Natural killer cell treated with Interleukin-12 subunit alpha and Interleukin-12 subunit beta and Interleukin-15 and Interleukin-18, amount 100 ng/mL, for 72 hours (primary cell): ENCODE data around the gene TMEM117. TPM values are rescaled to one million over a fixed set of nuclear protein-coding genes. Genes with fewer than 3 reads are reported as not detected.
A peak's percentile ranks its signal among the peaks of the same experiment; 100 is the strongest.

Experiments
- ATAC-seq, 2 donors: fragments of 150-1000 bp; cut with Tn5 transposase in 1 of 2; sonication (Bioruptor Pico), chemical (Tn5 transposase) in 1 of 2; 2 replicates each; pipeline ENCODE4 v1.10.0; 2021
- DNase-seq: peaks from one replicate; pipeline ENCODE4 v3.0.0; 2022; ENCODE audit warnings: low spot score
- H3K27ac Mint-ChIP-seq, 2 donors: 1 replicate in 1 of 2; 2 replicates in 1 of 2; pipeline ENCODE4 v1.8.0; 2022; ENCODE audit warnings: mixed read lengths in 2 of 2, mild to moderate bottlenecking in 1 of 2, moderate library complexity in 1 of 2
- H3K27me3 Mint-ChIP-seq, 2 donors: 1 replicate in 1 of 2; 2 replicates in 1 of 2; pipeline ENCODE4 v1.8.0; 2022; ENCODE audit warnings: mixed read lengths in 2 of 2
- H3K36me3 Mint-ChIP-seq: one replicate; pipeline ENCODE4 v1.8.0; 2022; ENCODE audit warnings: mixed read lengths
- H3K4me1 Mint-ChIP-seq, 2 donors: 1 replicate in 1 of 2; 2 replicates in 1 of 2; pipeline ENCODE4 v1.8.0; 2022; ENCODE audit warnings: low read depth in 2 of 2, mixed read lengths in 2 of 2, mild to moderate bottlenecking in 1 of 2
- H3K4me3 Mint-ChIP-seq: one replicate; pipeline ENCODE4 v1.8.0; 2022; ENCODE audit warnings: mixed read lengths
- H3K9me3 Mint-ChIP-seq: 2 replicates; pipeline ENCODE4 v1.8.0; 2022; ENCODE audit warnings: mixed read lengths
- total RNA-seq, 2 donors: library from RNA; stranded (reverse); gene quantifications; one replicate each; pipeline ENCODE4 v1.2.3, GENCODE V29; 2022

TMEM117 gene
- total RNA-seq, 2 donors from 2014 or later = 2.4 to 5.0 TPM

DNA sequence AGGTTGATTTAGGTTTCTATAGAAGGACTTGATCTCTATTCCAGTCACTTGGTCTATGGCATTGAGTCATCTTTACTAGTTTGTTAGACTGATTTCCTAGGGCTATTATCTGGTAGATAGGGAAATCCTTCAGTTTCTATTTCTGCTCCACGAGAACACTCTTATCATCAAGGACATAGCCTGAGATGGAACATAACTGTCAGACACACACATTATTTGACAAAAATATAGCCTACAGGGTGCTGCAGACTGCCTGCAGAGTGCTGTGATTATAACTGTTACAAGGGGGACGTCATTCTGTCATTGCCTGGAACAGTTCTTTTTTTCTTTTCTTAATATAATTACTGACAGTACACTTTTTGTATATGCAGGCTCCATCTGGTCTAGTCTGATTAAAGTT is 82.0 kb downstream of the TMEM117 start:
- no peaks in the 10 kb centered on the region for H3K9me3 Mint-ChIP-seq
- no peak for ATAC-seq

DNA sequence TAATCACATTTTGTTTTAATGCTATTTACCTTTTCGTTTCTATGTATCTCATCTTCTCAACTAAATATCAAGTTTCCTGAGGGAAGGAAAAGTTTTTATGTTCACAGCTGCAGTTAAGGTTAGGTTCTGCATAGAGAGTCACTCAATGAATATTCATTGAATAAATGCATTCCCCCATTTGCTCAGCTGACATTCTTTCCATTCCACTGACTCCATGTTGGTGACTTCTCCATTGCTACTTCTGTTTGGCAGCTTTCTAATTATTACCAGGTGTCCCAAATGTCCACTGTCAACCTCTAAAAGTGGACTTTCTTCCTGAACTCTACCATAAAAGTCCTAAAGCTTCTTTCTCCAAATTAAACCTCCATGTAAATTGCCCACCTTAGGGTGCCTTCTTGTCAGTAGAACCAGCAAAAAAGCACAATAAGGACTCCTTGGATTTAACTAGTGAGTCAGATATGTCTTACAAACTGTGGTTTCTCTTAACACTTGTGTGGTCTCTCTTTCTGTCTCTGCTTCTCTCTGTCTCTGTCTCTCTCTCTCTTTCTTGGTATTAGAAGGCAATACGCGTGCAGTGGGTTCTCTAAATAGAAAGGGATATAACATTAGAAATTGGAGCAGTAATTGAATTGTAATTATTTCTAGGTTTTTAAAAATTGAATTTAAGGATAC is 85.9 kb downstream of the TMEM117 start:
- DNase-seq (no peak), ATAC-seq (peak in 1 of 2 donors; percentile 51)
- Mint-ChIP-seq H3K4me3 (no peak overlapping the region), H3K9me3 (no peaks in the 10 kb centered on the region), H3K27me3 (no peaks in the 10 kb centered on the region), H3K4me1 (peaks cover 4 to 6% of the 10 kb centered on the region in 2 donors), H3K27ac (no peak overlapping the region), H3K36me3 (no peaks in the 10 kb centered on the region)

More for the DNA sequence above, 82.0 kb downstream of the TMEM117 start:
- peaks cover 4 to 6% of the 10 kb centered on the region in 2 donors for H3K4me1 Mint-ChIP-seq
- no peak overlapping the region for H3K4me3 Mint-ChIP-seq
- no peaks in the 10 kb centered on the region for H3K27me3 Mint-ChIP-seq
- no peak for DNase-seq
- no peak overlapping the region for H3K27ac Mint-ChIP-seq
- no peaks in the 10 kb centered on the region for H3K36me3 Mint-ChIP-seq

DNA sequence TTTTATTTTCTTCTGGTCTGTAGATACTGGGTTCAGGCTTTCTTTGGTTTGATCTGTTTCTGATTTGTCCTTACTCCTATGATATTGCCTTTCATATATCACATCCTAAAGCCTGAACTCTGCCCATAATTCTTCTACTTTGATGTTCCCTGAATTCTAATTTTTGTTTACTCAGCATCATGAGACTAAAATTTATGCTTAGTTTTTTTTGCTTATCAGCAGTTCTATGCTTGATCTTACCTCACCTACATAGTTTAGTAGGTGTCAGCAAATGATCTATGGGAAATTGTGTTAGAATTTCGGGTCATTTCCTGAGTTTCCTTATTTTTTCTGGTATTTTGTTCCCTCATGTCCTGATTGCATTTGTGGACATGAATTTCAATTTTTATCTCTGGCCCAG is 94.2 kb downstream of the TMEM117 start:
- DNase-seq (no peak), ATAC-seq (no peak)
- Mint-ChIP-seq H3K4me1 (no peaks in the 10 kb centered on the region), H3K36me3 (peaks cover 18% of the 10 kb centered on the region), H3K27me3 (no peaks in the 10 kb centered on the region), H3K4me3 (no peak overlapping the region), H3K9me3 (peaks cover 10% of the 10 kb centered on the region), H3K27ac (no peak overlapping the region)

DNA sequence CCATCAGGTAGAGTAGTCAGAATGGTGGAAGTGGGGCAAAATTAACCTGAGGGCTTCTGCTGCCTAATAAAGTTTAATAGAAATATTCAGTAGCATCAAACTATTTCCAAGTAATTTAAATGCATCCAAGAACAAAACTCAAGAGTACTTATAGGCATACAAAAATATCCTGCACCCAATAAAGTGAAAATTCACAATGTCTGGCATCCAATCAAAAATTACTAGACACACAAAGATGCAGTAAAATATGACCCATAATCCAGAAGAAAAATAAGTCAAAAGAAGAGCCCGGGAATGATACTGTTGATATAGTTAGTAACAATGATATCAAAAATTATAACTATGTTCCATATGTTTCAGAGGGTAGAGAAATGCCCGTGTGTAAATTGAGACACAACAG is 95.3 kb downstream of the TMEM117 start:
- H3K9me3 Mint-ChIP-seq = peaks cover 10% of the 10 kb centered on the region
- DNase-seq (no peak), ATAC-seq (no peak)
- no peaks in the 10 kb centered on the region for H3K4me1 Mint-ChIP-seq
- peaks cover 18% of the 10 kb centered on the region for H3K36me3 Mint-ChIP-seq
- no peak overlapping the region for H3K4me3 Mint-ChIP-seq
- H3K27ac Mint-ChIP-seq = no peak overlapping the region
- no peaks in the 10 kb centered on the region for H3K27me3 Mint-ChIP-seq

DNA sequence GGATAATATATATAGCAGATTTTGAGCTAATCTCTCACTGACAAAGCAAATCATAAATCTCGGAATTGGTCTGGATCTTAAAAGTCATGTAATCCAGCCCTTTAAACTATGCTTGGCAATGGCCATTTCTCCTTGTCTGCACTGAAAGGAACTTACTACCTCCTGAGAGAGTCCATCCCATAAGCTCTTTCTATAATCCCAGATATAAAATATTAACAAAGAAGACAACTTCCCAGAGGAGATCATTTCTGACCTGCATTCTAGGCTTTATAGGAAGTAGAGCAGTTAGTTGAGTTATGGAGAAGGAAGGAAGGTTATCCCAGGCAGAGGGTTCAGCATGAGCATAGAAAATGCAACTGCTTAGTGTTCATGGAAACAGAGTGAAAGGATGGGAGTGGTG is 99.7 kb downstream of the TMEM117 start:
- Mint-ChIP-seq H3K27me3 (no peaks in the 10 kb centered on the region), H3K9me3 (peaks cover 4% of the 10 kb centered on the region), H3K4me1 (no peaks in the 10 kb centered on the region), H3K36me3 (peaks cover 11% of the 10 kb centered on the region), H3K4me3 (no peak overlapping the region), H3K27ac (no peak overlapping the region)
- ATAC-seq (no peak), DNase-seq (no peak)

DNA sequence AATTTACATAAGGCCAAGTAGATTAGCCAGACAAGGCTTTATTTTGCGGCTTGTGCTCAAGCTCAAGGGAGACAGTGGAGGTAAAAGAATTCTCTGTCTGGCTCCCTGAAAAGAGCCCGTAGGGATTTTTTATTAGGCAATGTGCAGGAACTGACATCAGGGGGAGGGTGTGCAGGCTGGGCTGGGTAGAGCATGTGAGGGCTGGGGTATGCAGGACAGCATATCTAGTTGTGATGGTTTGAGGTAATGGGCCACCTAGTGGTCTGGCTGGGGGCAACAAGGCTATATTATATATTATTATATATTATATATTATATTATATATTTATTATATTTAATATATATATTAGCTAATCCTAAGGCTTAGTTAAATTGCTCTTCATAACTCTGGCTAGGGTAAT is 102.1 kb downstream of the TMEM117 start:
- DNase-seq (no peak), ATAC-seq (no peak)
- Mint-ChIP-seq H3K27ac (no peak overlapping the region), H3K4me3 (no peak overlapping the region), H3K27me3 (no peaks in the 10 kb centered on the region), H3K4me1 (no peaks in the 10 kb centered on the region), H3K9me3 (no peaks in the 10 kb centered on the region), H3K36me3 (no peaks in the 10 kb centered on the region)

DNA sequence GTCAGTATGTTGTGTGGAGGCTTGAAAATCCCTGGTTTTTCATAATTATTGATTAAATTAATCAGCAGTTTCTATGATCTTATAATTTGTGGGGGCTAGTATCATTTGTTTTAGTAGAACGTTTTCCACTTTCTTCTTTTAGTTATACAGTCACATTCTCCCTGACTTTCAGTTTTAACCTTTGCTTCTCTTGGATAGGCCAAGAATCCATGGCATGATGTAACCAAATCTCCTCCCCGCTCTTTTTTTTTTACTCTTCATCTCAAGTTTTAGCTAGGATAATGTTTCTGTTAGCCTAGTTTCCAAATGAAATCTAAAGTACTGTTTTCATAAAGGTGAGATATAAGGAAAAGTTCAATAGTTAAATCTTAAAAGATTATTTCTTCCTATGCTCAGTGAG is 106.5 kb downstream of the TMEM117 start:
- Mint-ChIP-seq H3K4me3 (no peak overlapping the region), H3K27me3 (no peaks in the 10 kb centered on the region), H3K4me1 (no peaks in the 10 kb centered on the region), H3K36me3 (no peaks in the 10 kb centered on the region), H3K27ac (no peak overlapping the region), H3K9me3 (no peaks in the 10 kb centered on the region)
- ATAC-seq (no peak), DNase-seq (no peak)

DNA sequence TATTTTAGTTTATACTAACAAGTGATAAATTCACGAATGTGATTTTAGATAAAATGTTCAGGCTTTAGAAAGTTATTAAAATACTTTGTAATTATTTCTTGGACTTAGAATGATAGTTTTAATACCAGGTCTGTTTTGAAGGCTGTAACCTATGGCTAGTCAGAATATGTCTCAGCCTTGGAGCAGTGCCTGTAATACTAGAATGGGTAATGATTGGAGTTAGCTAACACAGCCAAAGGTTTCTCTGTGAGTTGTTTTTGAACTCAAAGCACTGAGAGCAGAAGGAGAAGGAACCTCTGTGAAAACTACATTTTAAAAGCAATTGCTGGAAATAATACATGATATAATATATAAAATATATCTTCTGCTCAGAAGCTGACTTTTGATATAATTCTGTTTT is 110.1 kb downstream of the TMEM117 start:
- H3K9me3 Mint-ChIP-seq = no peaks in the 10 kb centered on the region
- no peak for DNase-seq
- no peak for ATAC-seq
- H3K27me3 Mint-ChIP-seq = no peaks in the 10 kb centered on the region
- no peaks in the 10 kb centered on the region for H3K4me1 Mint-ChIP-seq
- no peak overlapping the region for H3K4me3 Mint-ChIP-seq
- H3K27ac Mint-ChIP-seq = no peak overlapping the region
- peaks cover 6% of the 10 kb centered on the region for H3K36me3 Mint-ChIP-seq

DNA sequence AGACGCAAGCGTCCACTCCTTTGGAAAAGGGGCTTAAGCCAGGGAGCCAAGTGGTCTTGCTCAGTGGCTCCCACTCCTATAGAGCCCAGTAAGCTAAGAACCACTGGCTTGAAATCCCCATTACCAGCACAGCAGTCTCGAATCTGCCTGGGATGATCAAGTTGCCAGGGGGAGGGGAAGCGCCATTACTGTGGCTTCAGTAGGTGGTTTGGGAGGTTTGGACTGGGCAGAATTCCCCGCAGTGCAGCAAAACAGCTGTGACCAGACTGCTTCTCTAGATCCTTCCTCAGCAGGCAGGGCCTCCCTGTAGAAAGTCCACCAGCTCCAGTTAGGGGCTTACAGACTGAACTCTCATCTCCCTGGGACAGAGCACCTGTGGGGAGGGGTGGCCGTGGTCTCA is 115.4 kb downstream of the TMEM117 start:
- H3K27me3 Mint-ChIP-seq = no peaks in the 10 kb centered on the region
- H3K4me3 Mint-ChIP-seq = no peak overlapping the region
- ATAC-seq (no peak), DNase-seq (no peak)
- peaks cover 0 to 7% of the 10 kb centered on the region in 2 donors for H3K4me1 Mint-ChIP-seq
- no peak overlapping the region for H3K27ac Mint-ChIP-seq
- peaks cover 6% of the 10 kb centered on the region for H3K9me3 Mint-ChIP-seq
- peaks cover 13% of the 10 kb centered on the region for H3K36me3 Mint-ChIP-seq

DNA sequence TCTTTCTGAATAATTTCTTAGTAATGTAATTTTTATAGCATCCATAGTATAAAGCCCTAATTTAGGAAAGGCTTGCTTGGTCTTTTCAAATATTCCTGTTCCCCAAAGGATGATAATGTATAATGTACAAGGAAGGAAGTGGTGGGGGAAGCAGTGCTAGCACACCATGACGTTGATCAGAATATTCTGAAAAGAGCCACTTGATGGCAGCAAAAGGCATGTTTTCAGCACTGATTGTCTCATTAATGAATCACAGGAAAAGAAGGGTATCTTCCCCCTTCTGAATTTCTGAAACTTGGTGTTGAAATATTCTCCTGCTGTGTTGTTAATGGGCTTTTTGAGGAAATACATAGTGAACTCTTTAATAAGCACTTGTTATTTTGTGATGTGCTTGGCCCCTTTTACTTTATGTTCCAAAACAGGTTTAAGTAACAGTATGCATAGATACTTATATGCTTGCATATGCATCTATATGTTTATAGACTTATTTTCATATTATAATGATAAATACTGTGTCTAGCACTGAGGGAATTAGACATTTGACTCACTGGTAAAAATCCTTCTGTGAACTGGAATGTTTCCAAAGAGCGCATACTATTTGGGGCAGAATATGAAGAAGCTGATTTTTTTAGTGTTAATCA is 122.0 kb downstream of the TMEM117 start:
- no peaks in the 10 kb centered on the region for H3K36me3 Mint-ChIP-seq
- no peak for ATAC-seq
- H3K27ac Mint-ChIP-seq = no peak overlapping the region
- no peaks in the 10 kb centered on the region for H3K27me3 Mint-ChIP-seq
- DNase-seq = no peak
- H3K9me3 Mint-ChIP-seq = no peaks in the 10 kb centered on the region
- no peak overlapping the region for H3K4me3 Mint-ChIP-seq
- peaks cover 2 to 7% of the 10 kb centered on the region in 2 donors for H3K4me1 Mint-ChIP-seq

DNA sequence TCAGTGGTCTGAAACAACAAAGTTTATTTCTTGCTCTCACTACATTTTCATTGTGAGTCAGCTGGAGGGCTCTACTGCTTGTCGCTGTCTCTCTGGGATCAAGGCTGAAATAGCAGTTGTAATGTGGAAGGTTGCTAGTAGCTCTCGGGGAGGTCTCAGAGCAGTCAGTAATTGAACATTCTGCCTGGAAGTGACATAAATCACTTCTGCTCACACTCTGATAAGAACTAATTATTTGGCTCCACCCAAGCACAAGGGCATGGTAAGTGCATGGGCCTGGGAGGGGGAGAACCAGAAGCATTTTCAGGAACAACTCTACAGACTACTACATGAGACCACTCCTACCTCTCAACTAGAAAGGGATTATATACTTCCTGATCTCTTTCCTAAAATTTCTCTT is 128.2 kb downstream of the TMEM117 start:
- H3K4me3 Mint-ChIP-seq = no peak overlapping the region
- H3K27ac Mint-ChIP-seq = no peak overlapping the region
- no peaks in the 10 kb centered on the region for H3K9me3 Mint-ChIP-seq
- H3K27me3 Mint-ChIP-seq = no peaks in the 10 kb centered on the region
- H3K4me1 Mint-ChIP-seq = no peaks in the 10 kb centered on the region
- no peaks in the 10 kb centered on the region for H3K36me3 Mint-ChIP-seq
- ATAC-seq (no peak), DNase-seq (no peak)

DNA sequence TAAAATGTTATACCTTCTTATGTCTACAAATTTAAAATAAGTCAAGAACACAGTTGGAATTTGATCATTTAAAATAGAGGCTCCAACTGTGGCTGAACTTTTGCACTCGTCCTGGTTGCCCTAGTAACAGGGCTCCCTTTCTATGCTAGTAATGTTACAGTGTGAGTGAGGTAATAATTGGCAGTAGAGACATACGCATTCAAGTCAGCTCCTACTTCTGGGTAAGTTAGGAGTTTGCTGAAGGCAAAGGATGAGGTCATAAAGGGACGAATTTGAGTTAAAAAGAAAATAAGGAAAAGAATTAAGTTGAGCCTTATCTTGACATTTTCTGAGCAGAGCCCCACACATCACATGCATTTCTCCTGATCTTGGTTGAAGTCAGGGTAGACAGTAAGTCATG is 129.1 kb downstream of the TMEM117 start:
- Mint-ChIP-seq H3K4me3 (no peak overlapping the region), H3K36me3 (no peaks in the 10 kb centered on the region), H3K27ac (no peak overlapping the region), H3K9me3 (peaks cover 4% of the 10 kb centered on the region), H3K4me1 (no peaks in the 10 kb centered on the region), H3K27me3 (no peaks in the 10 kb centered on the region)
- no peak for ATAC-seq
- no peak for DNase-seq

DNA sequence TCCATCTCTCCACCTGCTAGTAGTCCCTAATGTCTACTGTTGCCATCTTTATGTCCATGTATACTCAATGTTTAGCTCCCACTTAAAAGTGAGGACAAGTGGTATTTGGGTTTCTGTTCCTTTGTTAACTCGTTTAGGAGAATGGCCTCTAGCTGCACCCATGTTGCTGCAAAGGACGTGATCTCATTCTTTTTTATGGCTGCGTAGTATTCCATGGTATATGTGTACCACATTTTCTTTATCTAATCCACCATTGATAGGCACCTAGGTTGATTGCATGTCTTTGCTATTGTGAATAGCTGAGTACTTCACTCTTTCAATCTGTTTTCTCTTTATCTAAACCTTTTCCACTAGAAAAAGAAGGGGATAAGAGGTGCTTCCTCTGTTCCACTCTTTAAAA is 130.0 kb downstream of the TMEM117 start:
- peaks cover 4% of the 10 kb centered on the region for H3K9me3 Mint-ChIP-seq
- no peak for DNase-seq
- ATAC-seq = no peak
- no peaks in the 10 kb centered on the region for H3K36me3 Mint-ChIP-seq
- H3K27ac Mint-ChIP-seq = no peak overlapping the region
- no peaks in the 10 kb centered on the region for H3K27me3 Mint-ChIP-seq
- H3K4me1 Mint-ChIP-seq = no peaks in the 10 kb centered on the region
- no peak overlapping the region for H3K4me3 Mint-ChIP-seq

DNA sequence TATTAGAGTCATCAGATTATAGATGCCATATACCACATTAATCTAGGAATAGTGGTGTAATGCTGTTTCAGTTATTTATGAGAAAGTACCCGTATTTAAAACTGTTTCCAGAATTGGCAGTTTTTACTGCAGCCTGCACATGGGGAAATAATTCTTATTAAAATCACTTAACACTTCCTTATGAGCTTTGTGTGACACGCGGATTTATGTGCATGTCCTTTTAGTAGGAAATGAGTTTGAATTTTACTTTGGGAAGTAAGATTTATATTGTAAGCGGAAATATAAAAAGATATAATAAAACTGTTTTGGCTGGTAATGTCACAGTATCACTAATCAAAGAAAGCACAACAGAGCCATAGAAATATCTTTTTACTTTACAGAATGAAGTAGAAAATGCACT is 132.9 kb downstream of the TMEM117 start:
- H3K4me3 Mint-ChIP-seq = no peak overlapping the region
- DNase-seq = no peak
- H3K4me1 Mint-ChIP-seq = no peaks in the 10 kb centered on the region
- ATAC-seq = no peak
- H3K36me3 Mint-ChIP-seq = no peaks in the 10 kb centered on the region
- no peak overlapping the region for H3K27ac Mint-ChIP-seq
- H3K27me3 Mint-ChIP-seq = no peaks in the 10 kb centered on the region
- peaks cover 4% of the 10 kb centered on the region for H3K9me3 Mint-ChIP-seq

DNA sequence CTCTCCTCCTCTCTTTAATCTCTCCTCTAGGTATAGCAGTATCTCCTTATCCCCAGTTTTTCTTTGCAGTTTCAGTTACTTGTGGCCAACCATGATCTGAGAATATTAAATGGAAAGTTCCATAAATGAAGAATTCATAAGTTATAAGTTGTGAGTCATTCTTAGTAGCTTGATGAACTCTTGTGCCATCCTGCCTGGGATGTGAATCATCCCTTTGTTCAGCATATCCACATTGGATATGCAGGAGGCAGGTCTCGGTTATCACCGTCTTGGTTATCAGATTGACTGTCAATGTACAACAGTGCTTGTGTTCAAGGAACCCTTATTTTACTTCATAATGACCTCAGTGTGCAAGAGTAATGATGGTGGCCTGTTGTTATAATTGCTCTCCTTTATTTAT is 134.0 kb downstream of the TMEM117 start:
- Mint-ChIP-seq H3K27me3 (no peaks in the 10 kb centered on the region), H3K36me3 (no peaks in the 10 kb centered on the region), H3K9me3 (peaks cover 4% of the 10 kb centered on the region), H3K4me1 (no peaks in the 10 kb centered on the region), H3K4me3 (no peak overlapping the region), H3K27ac (no peak overlapping the region)
- DNase-seq = no peak
- no peak for ATAC-seq
